Measurements from ENCODE around the gene COL23A1. TPM values are rescaled to one million over a fixed set of nuclear protein-coding genes. Genes with fewer than 3 reads are reported as not detected.

COL23A1 gene
- total and polyA plus RNA-seq, 2 of the 13 experiments (the other 11 are each of a cell fraction or from before 2014, with no cell fraction given), result not detected

DNA sequence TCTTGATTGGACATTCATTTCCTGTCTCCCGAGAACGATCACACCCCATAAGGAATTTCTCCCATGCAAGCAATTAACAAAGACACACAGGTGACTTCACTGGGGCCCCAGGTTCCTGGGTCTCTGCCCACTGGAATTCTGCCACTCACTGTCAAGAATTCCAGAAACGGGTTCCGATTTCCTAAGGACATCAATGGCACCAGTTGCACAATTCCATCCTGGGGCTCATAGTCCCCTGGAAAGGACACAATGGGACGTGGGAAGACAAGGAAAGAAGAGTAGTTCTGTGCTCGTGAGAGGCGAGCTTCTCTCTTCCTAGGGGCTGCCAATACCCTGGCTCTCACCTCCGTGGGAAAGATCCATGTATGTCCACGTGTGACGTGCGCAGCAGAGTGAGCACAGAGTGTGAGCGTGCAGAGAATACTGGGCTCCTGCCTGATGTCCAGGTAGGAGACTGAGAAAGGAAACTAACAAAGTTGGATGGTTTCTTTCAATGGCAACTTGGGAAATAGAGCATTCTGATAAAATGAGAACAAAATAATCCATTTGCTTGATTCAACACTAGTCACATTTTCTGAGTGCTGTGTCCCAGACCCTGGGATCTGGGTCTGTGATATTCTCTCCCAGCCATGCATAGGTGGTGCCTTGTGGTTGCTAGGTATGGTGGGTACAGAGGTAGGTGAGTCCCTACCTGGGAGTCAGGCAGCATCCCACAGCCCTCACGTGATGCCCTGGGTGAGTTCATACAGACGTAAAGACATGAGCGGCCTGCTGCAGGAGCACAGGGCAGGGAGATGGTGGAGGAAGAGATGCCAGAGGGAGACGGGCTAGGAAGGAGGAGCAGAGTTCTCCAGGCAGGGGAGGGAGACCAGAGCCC, 159.8 kb downstream of the COL23A1 start:
- FAIRE-seq (no peak), DNase-seq (ENCODE audit: low spot score) (peak; percentile 13), ATAC-seq (no peak)
- intact Hi-C loops (cut with micrococcal nuclease; ENCODE audit: unreplicated experiment) (no loop called here), in situ Hi-C loops (cut with HindIII; ENCODE audit: extremely low pct_ligation_motif_present, low pct_unique_long_range_greater_than_20kb) (no loop called here)
- no peak overlapping the region for H2AFZ ChIP-seq (ENCODE audit: low read length)
- ChIA-PET CTCF (ENCODE audit: low intra/inter-chr PET ratio, low total read pairs) (no interaction called here), POLR2A (no interaction called here)
- no peak for TF ChIP-seq HOXA3 (CRISPR knock-in tag; IDR thresholded peaks at IDR 0.05)
- no peak for TF ChIP-seq ZBTB1 (CRISPR knock-in tag; IDR thresholded peaks at IDR 0.05; ENCODE audit: borderline replicate concordance)
- TF ChIP-seq, protein P1, sequence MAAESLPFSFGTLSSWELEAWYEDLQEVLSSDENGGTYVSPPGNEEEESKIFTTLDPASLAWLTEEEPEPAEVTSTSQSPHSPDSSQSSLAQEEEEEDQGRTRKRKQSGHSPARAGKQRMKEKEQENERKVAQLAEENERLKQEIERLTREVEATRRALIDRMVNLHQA (CRISPR knock-in tag; IDR thresholded peaks at IDR 0.05), result no peak
- TF ChIP-seq ZNF251 (CRISPR knock-in tag; IDR thresholded peaks at IDR 0.05), result no peak
- peak; percentile 46; the same call in 1 of the 2 replicates for TF ChIP-seq CEBPB (IDR thresholded peaks at IDR 0.05; ENCODE audit: borderline replicate concordance, low read depth, low read length)
- H3K27me3 ChIP-seq (ENCODE audit: control insufficient read depth in 1 of 2, insufficient read depth in 2 of 2, low read length in 2 of 2), result peaks cover 0 to 10% of the 10 kb centered on the region in 2 experiments; a peak in 2 of 5 replicates
- no peak overlapping the region for H3K27ac ChIP-seq (ENCODE audit: extremely low read length, insufficient read depth, low read length)
- H3K4me3 ChIP-seq (replicated peaks in 1 of 3; ENCODE audit: insufficient read depth in 1 of 3, low read depth in 2 of 3, low read length in 3 of 3), result no peak overlapping the region
- H3K9me3 ChIP-seq (ENCODE audit: low read length), result no peaks in the 10 kb centered on the region
- WGBS (ENCODE audit: low lambda C conversion rate), result 39% methylated on average over 14 of the region's 16 CpGs
- no peaks in the 10 kb centered on the region for H4K20me1 ChIP-seq (ENCODE audit: insufficient read depth, low read length)
- H3K4me1 ChIP-seq (ENCODE audit: insufficient read depth, low read length), result 0 out of 2 replicates have a peak, but pooled peaks cover 8% of the 10 kb centered on the region
- no peaks in the 10 kb centered on the region for H3K36me3 ChIP-seq (replicated peaks in 1 of 2; ENCODE audit: control insufficient read depth in 1 of 2, insufficient read depth in 2 of 2, low read length in 2 of 2)
- H3K4me2 ChIP-seq (ENCODE audit: low read depth, low read length), result no peak overlapping the region
- no peaks in the 10 kb centered on the region for H3K79me2 ChIP-seq (ENCODE audit: insufficient read depth, low read length)
- H3K9ac ChIP-seq (ENCODE audit: insufficient read depth, low read depth, low read length), result no peak overlapping the region
- no TSS peak for BruUV-seq (replicated peaks)

DNA sequence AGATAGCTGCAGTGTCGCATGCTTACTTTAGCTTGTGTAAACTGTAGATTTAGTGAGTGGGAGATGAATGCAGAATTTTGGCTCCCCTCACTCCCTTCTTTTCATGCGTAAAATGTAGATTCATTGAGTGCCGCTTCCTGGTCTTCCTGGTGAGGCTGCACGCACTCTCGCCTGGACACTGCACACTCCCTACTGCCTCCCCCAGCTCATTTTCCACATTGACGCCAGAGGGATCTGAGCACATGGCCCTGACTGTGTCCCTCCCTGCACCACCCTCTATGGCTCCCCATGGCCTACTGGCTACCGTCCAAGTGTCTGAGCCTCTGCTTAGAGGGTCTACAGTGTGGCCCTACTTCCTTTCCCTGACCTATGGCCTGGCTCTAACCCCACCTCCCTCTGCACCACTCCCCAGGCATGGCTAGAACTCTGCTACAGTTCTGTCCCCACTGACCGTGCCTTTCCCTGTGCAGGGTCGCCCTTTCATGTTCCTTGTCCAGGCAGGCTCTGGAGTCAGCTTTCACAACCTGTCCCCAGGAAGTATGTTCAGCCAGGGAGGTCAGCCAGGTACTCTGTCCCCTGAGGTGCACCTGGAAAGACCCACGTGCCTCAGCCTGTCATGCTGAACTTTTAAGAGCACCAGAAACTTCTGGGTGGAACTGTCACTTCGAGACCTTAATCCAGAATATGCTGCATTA, 160.6 kb downstream of the COL23A1 start:
- TF ChIP-seq TGIF2 (CRISPR knock-in tag; IDR thresholded peaks at IDR 0.05) (no peak), MED13 (CRISPR knock-in tag; IDR thresholded peaks at IDR 0.05) (no peak), ZNF282 (IDR thresholded peaks at IDR 0.05; ENCODE audit: partially characterized antibody) (no peak), NFE2L2 (IDR thresholded peaks at IDR 0.05; ENCODE audit: low read length) (no peak), ZKSCAN8 (CRISPR knock-in tag; IDR thresholded peaks at IDR 0.05; ENCODE audit: borderline replicate concordance) (no peak), ZNF660 (CRISPR knock-in tag; IDR thresholded peaks at IDR 0.05; ENCODE audit: borderline replicate concordance, low read depth) (no peak), SMAD1 (CRISPR knock-in tag; IDR thresholded peaks at IDR 0.05; ENCODE audit: borderline replicate concordance, low read depth) (no peak), GTF2F1 (IDR thresholded peaks at IDR 0.05; ENCODE audit: low read length) (no peak), KDM4B (CRISPR knock-in tag; IDR thresholded peaks at IDR 0.05) (no peak), STAG1 (CRISPR knock-in tag; IDR thresholded peaks at IDR 0.05) (no peak), SMC3 (IDR thresholded peaks at IDR 0.05; ENCODE audit: low read length) (no peak), NFYB (CRISPR knock-in tag; IDR thresholded peaks at IDR 0.05) (no peak)
- TF ChIP-seq, protein P2, sequence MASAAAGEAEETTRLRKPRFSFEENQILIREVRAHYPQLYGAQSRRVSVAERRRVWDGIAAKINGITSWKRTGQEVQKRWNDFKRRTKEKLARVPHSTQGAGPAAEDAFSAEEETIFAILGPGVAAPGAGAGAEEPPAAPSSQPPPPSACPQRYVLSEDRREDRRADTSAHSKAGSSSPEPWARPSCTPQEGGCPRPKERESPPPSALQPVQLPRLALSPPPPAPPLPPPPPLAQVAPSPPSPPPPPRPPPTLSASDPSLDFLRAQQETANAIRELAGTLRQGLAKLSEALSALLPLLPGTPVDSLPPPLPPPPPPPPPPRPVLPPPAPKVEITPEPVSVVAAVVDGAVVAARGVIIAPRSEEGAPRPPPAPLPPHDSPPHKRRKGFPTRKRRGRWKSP (CRISPR knock-in tag; IDR thresholded peaks at IDR 0.05), result no peak
- no peaks in the 10 kb centered on the region for H3K79me2 ChIP-seq (ENCODE audit: insufficient read depth, low read length)
- H3K4me1 ChIP-seq (ENCODE audit: insufficient read depth, low read length), result 0 out of 2 replicates have a peak, but pooled peaks cover 8% of the 10 kb centered on the region
- ChIA-PET CTCF (ENCODE audit: low intra/inter-chr PET ratio, low total read pairs) (no interaction called here), POLR2A (no interaction called here)
- H3K27ac ChIP-seq (ENCODE audit: extremely low read length, insufficient read depth, low read length), result no peak overlapping the region
- no TSS peak for BruUV-seq (replicated peaks)
- H3K9ac ChIP-seq (ENCODE audit: insufficient read depth, low read depth, low read length), result no peak overlapping the region
- H3K9me3 ChIP-seq (ENCODE audit: low read length), result no peaks in the 10 kb centered on the region
- no peaks in the 10 kb centered on the region for H4K20me1 ChIP-seq (ENCODE audit: insufficient read depth, low read length)
- DNase-seq (ENCODE audit: low spot score) (no peak), FAIRE-seq (no peak), ATAC-seq (no peak)
- no peak overlapping the region for H3K4me3 ChIP-seq (replicated peaks in 1 of 3; ENCODE audit: insufficient read depth in 1 of 3, low read depth in 2 of 3, low read length in 3 of 3)
- WGBS (ENCODE audit: low lambda C conversion rate), result 38% methylated on average over 11 of the region's 11 CpGs
- peaks cover 0 to 12% of the 10 kb centered on the region in 2 experiments; a peak in 2 of 5 replicates for H3K27me3 ChIP-seq (ENCODE audit: control insufficient read depth in 1 of 2, insufficient read depth in 2 of 2, low read length in 2 of 2)
- no peak overlapping the region for H2AFZ ChIP-seq (ENCODE audit: low read length)
- in situ Hi-C loops (cut with HindIII; ENCODE audit: extremely low pct_ligation_motif_present, low pct_unique_long_range_greater_than_20kb), result no loop called here
- intact Hi-C loops (cut with micrococcal nuclease; ENCODE audit: unreplicated experiment), result no loop called here
- no peaks in the 10 kb centered on the region for H3K36me3 ChIP-seq (replicated peaks in 1 of 2; ENCODE audit: control insufficient read depth in 1 of 2, insufficient read depth in 2 of 2, low read length in 2 of 2)
- no peak overlapping the region for H3K4me2 ChIP-seq (ENCODE audit: low read depth, low read length)
